HG02970 (cell line): ENCODE measurements around the gene ALDH7A1.

Source experiments
- ATAC-seq: cut with Tn5 transposase; IDR thresholded peaks from one replicate; pipeline ENCODE4 v1.9.1; 2021; ENCODE audit warnings: mild to moderate bottlenecking, moderate library complexity, moderate number of reproducible peaks; ENCODE audit not compliant: unreplicated experiment, low FRiP score

Gene ALDH7A1

GRCh38 chr5:126513302-126513701, 81.7 kb downstream of the ALDH7A1 start:
- ATAC-seq: no peak

DNA sequence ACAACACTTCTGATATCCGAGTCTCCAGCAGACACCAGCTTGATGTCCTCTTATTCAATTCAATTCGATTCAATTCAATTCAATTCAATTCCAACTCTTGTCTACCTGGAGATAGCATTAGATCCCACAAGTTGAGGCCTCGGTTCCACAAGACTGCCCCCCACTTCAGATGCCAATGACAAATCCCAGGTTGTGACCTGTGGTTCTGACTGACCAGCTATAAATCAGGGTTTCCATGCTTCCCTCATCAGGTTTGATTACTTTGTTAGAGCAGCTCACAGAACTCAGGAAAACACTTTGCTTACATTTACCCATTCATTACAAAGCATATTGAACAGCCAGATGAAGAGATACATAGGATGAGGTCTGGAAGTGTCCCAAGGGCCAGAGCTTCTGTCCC, 82.6 kb downstream of the ALDH7A1 start:
- ATAC-seq: no peak

GRCh38 chr5:126511961-126512360, 83.1 kb downstream of the ALDH7A1 start:
- no peak for ATAC-seq

- ATAC-seq: no peak
These were observed 85.7 kb downstream of the ALDH7A1 start for GRCh38 chr5:126509339-126509738.

DNA sequence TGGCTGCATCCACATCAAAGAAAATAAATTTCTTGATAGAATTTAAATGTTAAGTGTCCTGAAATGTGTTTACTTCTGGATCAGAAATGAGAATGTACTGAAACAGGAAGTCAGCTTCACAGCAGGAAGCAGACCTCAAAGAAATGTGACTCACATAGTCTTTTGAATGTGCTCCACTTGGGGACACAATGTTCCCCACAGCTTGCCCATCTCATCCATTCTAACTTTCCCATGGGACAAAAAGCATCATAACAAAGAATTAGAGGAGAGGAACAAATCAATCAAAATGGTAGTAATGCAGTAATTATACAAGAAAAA, 86.1 kb downstream of the ALDH7A1 start:
- no peak for ATAC-seq

DNA sequence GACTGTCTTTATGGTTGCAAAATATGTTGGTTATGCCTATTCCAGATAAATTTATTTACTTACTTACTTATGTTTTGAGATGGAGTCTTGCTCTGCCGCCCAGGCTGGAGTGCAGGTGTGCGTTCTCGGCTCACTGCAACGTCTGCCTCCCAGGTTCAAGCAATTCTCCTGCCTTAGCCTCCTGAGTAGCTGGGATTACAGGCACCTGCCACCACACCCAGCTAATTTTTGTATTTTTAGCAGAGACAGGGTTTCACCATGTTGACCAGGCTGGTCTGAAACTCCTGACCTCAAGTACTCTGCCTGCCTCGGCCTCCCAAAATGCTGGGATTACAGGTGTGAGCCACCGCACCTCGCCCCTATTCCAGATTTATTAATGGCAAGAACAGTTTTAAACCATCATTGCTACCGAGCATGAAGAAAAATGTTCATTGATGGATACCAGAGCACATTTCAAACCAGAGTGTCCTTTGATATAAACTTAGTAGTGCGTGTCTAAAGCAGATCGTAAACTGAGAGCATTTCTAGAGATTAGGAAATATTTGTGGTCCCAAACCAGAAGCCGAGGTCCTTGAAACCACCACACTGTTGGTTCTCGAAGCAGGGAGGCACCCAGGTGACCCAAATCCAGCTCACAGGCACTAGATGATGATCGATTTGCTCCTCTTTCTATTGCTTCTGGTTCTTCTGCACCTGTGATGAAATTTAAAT, 86.6 kb downstream of the ALDH7A1 start:
- ATAC-seq: no peak

DNA sequence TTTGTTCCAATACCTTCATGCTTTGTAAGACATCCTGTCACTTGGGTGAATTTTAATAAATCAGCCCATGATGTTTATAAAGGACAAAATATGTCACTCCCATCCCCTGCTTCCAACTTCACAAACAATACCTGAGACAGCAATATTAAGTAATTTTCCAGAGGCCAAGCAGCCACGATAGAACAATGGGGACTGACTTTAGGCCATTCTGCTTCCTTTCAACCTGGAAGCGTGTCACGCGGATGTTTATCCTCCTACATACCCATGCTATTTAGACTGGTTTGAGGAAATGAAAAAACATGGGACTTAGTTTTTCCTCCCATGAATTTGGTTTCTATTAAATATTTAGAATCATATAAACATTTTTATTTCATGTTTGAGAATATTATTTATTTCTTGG, 88.9 kb downstream of the ALDH7A1 start:
- ATAC-seq: no peak

DNA sequence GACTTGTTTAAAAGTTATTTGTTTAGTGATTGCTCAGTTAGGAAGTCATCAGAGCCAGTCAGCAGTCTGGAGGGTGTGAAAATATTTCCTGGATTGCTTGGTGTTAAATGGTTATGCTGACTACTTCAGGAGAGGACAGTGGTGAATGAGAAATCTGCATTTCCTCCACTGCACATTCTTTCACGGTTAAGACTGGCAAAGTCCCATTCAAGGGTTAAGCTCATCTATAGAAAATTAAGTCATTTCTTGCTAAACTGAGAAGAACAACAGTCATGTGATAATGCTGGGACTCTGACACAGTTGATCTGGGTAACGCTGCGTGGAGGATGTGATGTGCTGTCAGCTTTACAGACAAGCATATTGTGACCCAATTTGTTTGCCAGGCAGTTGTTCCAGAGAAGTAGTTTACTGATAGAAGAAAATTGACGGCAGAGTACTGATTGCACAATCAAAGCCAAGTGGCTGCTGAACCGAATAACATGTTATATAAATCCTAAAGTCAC, 91.4 kb downstream of the ALDH7A1 start:
- no peak for ATAC-seq

DNA sequence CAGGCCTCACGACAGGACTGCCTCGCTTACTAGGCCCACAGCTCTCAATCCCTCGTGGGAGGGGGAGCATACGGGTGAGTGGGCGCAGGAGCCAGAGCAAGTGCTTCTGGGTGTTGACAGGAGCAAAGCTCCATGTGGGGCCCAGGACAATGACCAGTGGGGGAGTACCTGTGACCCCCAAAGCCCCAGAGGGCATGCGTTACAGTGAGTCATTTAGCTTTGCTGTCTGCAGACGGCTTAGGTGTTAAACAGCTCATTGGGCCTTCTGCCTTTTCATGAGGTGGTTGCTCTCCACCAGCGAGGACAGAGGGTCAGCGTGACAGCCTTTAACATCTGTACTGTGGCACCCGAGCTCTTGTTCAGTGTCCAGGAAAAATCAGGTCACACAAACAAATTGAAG, 93.6 kb downstream of the ALDH7A1 start:
- ATAC-seq: no peak

- ATAC-seq: no peak
These were observed 95.1 kb downstream of the ALDH7A1 start for GRCh38 chr5:126499853-126500342.

DNA sequence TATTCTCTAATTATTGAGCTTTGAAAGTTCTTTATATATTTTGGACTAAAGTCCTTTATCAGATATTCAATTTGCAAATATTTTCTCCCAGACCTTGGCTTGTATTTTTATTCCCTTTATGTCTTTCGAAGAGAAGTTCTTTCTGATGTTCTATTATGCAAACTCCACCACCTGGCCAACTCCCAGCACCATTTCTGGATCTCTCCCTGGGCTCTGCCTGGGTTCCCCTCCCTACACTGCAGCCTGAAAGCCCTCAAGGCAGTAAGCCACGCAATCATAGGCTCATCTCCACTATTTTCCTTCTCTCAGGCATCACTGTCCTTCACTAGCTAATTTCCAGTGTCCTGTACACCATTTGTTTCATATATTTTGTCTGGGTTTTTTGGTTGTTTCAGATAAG, 95.7 kb downstream of the ALDH7A1 start:
- ATAC-seq: no peak

DNA sequence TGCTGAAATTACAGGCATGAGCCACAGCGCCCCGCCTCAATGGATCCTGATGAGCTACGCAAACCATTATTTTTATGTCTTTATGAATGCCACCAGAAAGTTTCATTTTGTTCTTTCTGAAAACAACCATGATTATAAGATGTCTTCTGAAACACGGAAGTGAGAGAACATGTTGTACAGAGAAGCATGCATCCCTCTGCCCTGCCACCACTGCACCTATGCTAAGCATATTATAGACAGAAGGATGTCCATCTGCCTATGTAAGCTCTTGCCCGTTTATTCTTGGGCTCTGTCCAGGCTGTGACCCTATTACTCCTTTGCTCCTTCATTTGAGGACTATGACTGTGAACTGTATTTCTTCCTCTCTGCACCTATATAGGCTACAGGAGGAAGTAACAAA, 97.5 kb downstream of the ALDH7A1 start:
- no peak for ATAC-seq

GRCh38 chr5:126494393-126494792, 100.6 kb downstream of the ALDH7A1 start:
- no peak for ATAC-seq

DNA sequence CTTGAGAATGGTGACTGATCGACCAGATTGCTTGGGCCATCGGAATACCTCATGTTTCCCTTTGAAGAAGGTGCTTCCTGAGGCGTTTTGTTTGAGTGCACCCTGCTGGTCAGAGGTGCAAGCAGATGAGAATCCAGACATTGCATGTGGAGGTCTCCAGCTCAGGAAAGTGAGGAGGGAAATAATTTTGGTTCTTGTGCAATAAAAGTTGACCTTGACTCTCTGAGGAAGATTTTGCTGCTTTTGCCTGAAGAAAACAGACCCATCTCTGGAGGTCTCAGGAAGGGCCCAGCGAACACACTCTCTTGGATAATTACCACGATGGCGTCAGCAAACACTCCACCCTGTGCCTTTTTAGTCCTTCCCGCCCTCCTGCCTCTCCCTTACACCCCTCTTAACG, 102.1 kb downstream of the ALDH7A1 start:
- no peak for ATAC-seq

DNA sequence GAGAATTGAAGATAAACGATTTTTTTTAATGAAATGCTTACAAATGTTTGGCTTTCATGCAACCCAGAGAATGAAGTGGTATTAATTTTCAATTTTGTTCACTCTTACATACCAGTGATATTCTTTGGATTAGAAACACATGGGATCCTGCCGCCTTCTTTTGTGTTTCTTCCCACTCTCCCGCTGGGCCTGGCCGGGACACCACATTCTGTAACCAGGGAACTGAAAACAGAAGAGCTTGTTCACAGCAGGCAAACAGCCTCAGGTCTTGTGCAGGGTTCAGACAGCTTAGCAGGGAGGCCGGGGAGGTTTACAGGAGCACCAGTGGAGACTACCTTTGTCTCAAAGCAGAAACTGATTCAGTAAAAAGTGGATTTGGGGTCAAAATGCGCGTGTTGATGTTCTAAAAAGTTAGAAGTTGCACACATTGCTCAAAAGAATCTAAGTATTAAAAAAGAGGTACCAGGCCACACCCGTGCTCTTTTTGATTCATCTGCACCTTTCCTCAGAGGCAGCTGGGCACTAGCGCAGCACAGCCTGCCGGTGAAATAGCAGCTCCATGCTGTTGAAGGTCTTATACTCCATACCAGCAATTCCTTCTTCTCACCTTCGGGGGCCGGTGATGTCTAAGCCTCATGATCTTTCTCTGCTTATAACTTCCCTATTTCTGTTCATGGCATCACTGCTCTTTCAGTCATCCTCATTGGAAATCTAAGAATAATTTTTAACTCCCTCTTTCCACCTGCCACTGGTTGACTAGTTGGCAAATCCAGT, 104.7 kb downstream of the ALDH7A1 start:
- no peak for ATAC-seq

GRCh38 chr5:126488443-126489065, 106.5 kb downstream of the ALDH7A1 start:
- no peak for ATAC-seq

GRCh38 chr5:126487596-126487995, 107.4 kb downstream of the ALDH7A1 start:
- no peak for ATAC-seq

DNA sequence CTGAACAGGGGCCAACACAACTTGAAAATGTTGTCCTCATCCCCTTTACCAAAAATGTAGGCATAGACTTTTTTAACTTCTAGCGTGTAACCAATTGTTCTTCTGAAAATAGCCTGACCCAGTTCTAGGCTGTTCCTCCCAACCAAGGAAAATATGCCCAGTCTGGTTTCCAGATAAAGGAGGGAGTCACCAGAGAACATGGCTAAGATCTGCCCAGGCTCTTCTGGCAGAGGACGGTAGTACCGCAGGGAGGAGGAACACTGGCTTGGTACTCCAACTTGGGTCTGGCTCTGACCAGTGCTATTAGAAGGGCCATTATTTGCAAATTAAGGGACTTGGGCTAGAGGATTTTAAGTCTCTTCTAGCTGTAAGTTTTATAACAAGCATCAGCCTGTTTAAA, 108.7 kb downstream of the ALDH7A1 start:
- no peak for ATAC-seq

GRCh38 chr5:126484253-126484652, 110.8 kb downstream of the ALDH7A1 start:
- no peak for ATAC-seq

GRCh38 chr5:126483156-126483555, 111.9 kb downstream of the ALDH7A1 start:
- no peak for ATAC-seq

DNA sequence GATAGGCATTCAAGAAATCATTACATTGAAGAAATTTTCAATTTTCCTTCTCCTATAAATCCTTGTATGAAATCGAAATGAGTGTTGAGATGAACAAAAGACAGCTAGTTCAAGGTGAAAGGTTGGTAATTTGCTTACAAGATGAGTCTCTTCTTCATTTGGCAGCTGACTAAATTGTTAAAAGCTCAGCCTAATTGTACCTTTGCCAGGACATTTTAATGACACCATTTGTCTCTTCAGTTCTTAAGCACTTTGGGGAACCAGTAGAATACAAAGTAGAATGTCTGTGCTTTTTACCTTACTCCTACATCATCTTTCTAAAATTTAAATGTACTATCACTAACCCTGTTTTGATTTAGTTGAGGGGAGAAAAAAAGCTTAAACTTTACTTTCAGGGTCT, 112.4 kb downstream of the ALDH7A1 start:
- ATAC-seq: no peak
